Measurements from ENCODE around the gene CEP295NL. TPM values are rescaled to one million over a fixed set of nuclear protein-coding genes. Genes with fewer than 3 reads are reported as not detected.

CEP295NL gene
- total and polyA plus RNA-seq, 3 experiments from 2014 or later, result not detected

DNA sequence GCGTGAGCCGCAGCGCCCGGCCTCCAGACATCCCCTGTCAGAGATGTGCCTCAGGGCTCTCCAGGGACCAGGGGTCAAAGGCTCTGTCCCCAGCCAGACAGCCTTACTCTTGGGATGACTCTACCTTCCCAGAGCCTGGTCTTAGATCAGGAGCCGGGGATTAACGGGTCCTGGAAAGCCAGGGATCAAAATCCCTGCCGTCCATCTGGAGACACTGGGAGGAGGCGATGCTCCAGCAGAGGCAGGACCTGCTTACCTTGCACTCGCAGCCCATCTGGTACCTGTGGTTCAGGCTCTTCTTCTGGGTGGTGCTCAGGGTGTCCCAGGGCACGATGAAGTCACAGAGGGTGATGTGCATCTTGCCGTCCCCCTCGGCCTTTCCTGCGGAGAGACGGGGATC lies 45.7 kb downstream of the CEP295NL start:
- Mint-ChIP-seq H3K4me3 (no peak overlapping the region), H3K36me3 (no peaks in the 10 kb centered on the region), H3K27me3 (peaks cover 0 to 11% of the 10 kb centered on the region in 2 donors), H3K9me3 (no peaks in the 10 kb centered on the region), H3K27ac (no peak overlapping the region), H3K4me1 (no peaks in the 10 kb centered on the region)
- no peak overlapping the region for H3K4me3 ChIP-seq (ENCODE audit: low read length)
- H3K9me3 ChIP-seq (ENCODE audit: low read length), result no peaks in the 10 kb centered on the region
- DNase-seq, result no peak
- no peaks in the 10 kb centered on the region for H3K27me3 ChIP-seq (ENCODE audit: insufficient read depth, low read length, poor library complexity, severe bottlenecking)
- H3K4me1 ChIP-seq (ENCODE audit: insufficient read depth, low read length), result no peaks in the 10 kb centered on the region
- H3K27ac ChIP-seq (ENCODE audit: low read depth, low read length), result no peak overlapping the region
- ChIA-PET POLR2A (no interaction called here), CTCF (no interaction called here)
- H3K36me3 ChIP-seq (ENCODE audit: insufficient read depth, low read length), result no peaks in the 10 kb centered on the region

DNA sequence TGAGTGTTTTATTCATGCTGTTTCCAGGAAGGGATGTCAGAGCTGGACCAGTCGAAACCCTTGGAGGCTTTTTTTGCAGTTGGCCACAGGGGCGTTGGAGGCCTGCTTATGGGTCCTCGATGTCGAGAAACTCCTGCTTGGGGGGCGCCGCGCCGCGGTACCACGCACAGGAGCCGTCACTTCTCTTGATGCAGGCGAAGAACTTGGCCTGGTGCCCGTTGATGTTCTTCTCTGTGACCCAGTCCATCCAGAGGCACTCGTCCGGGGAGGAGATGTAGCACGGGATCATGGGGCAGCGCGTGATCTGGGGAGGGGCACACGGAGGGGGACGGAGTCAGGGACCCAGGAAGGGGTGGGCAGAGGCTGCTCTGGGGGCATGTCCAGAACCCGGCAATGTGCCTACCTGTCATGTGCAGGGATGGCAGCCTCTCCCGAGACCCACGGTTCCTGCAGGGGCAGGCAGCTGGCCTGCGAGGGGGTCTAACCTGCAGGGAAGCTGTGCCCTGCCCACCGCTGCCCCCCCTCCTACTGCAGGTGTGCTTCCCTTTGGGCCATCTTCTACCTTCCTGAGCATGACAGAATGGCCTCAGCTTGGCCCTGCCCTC lies 47.3 kb downstream of the CEP295NL start:
- POLR2A ChIA-PET, result no interaction called here
- H3K36me3 ChIP-seq (ENCODE audit: insufficient read depth, low read length), result no peaks in the 10 kb centered on the region
- H3K4me3 ChIP-seq (ENCODE audit: low read length), result no peak overlapping the region
- H3K27ac ChIP-seq (ENCODE audit: low read depth, low read length), result no peak overlapping the region
- no peak for DNase-seq
- Mint-ChIP-seq H3K27ac (peak overlapping the region in 1 of 8 donors; percentile 54), H3K4me3 (no peak overlapping the region), H3K27me3 (peaks cover 0 to 6% of the 10 kb centered on the region in 2 donors), H3K36me3 (no peaks in the 10 kb centered on the region), H3K9me3 (no peaks in the 10 kb centered on the region), H3K4me1 (no peaks in the 10 kb centered on the region)
- CTCF ChIA-PET, result no interaction called here
- no peaks in the 10 kb centered on the region for H3K27me3 ChIP-seq (ENCODE audit: insufficient read depth, low read length, poor library complexity, severe bottlenecking)
- no peaks in the 10 kb centered on the region for H3K4me1 ChIP-seq (ENCODE audit: insufficient read depth, low read length)
- H3K9me3 ChIP-seq (ENCODE audit: low read length), result no peaks in the 10 kb centered on the region

DNA sequence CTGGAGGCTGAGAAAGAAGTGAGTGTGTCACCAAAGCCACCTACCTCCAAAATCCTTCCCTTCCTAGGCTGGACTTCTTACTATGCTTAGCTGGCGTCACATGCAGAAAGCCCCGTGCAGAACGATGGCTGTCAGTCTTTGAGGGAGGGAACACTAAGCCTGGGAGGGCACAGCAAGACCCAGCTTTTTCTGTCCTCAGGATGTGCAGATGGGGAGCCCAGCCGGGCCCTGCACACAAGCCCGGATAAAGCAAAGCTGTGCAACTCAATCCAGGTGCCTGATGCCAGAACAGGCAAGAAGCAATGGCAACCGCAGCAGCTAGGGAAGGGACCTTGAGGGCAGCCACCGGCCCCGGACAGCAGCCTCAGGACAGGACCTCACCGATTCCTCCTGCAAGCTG lies 48.5 kb downstream of the CEP295NL start:
- POLR2A ChIA-PET, result interaction anchor here (0.6 kb wide), 1 partner anchor 726 kb away, joined by 4 read pairs; the partner anchor contains the start of gene TMC6
- Mint-ChIP-seq H3K4me1 (no peaks in the 10 kb centered on the region), H3K9me3 (no peaks in the 10 kb centered on the region), H3K36me3 (no peaks in the 10 kb centered on the region), H3K27ac (no peak overlapping the region), H3K27me3 (peaks cover 0 to 7% of the 10 kb centered on the region in 2 donors), H3K4me3 (no peak overlapping the region)
- Histone ChIP-seq H3K4me1 (ENCODE audit: insufficient read depth, low read length) (no peaks in the 10 kb centered on the region), H3K27me3 (ENCODE audit: insufficient read depth, low read length, poor library complexity, severe bottlenecking) (no peaks in the 10 kb centered on the region), H3K4me3 (ENCODE audit: low read length) (no peak overlapping the region), H3K27ac (ENCODE audit: low read depth, low read length) (no peak overlapping the region), H3K36me3 (ENCODE audit: insufficient read depth, low read length) (no peaks in the 10 kb centered on the region), H3K9me3 (ENCODE audit: low read length) (no peaks in the 10 kb centered on the region)
- CTCF ChIA-PET, result interaction anchor here (0.8 to 1.5 kb wide), 2 partner anchors 11 to 117 kb away, joined by 3 to 4 read pairs; no protein-coding TSS in a partner anchor
- no peak for DNase-seq

DNA sequence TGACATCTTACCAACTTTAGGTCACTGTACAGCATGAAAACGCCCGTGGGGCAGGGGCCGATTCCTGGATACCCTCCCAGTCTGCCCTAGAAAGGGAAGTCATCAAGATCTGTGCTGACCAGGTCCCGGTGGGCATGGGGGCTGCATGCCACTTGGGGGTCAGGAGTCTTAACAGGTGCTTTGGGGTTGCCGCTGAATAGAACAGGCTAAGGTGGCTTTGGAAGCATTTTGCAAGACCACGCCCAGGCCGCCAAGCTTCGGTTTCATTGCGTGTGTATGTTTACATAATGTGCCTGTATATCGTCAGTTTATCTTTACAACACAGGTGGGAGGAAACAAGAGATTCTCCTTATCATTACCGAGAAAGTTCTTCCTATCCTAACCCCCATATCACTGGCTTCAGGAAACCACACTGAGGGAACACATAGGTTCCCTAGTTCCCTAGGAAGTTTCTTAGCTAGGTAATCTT lies 49.0 kb downstream of the CEP295NL start:
- no peak overlapping the region for H3K4me3 Mint-ChIP-seq
- H3K27me3 ChIP-seq (ENCODE audit: insufficient read depth, low read length, poor library complexity, severe bottlenecking), result no peaks in the 10 kb centered on the region
- POLR2A ChIA-PET, result interaction anchor here (0.6 kb wide), 1 partner anchor 725 kb away, joined by 4 read pairs; the partner anchor contains the start of gene TMC6
- CTCF ChIA-PET, result interaction anchor here (0.8 to 2.0 kb wide), 3 partner anchors 11 to 118 kb away, joined by 3 to 6 read pairs (median 4); no protein-coding TSS in a partner anchor
- H3K9me3 ChIP-seq (ENCODE audit: low read length), result no peaks in the 10 kb centered on the region
- no peaks in the 10 kb centered on the region for H3K4me1 ChIP-seq (ENCODE audit: insufficient read depth, low read length)
- H3K27ac ChIP-seq (ENCODE audit: low read depth, low read length), result no peak overlapping the region
- DNase-seq, result no peak
- H3K4me3 ChIP-seq (ENCODE audit: low read length), result no peak overlapping the region
- H3K9me3 Mint-ChIP-seq, result no peaks in the 10 kb centered on the region
- H3K27me3 Mint-ChIP-seq, result peaks cover 0 to 7% of the 10 kb centered on the region in 2 donors
- no peaks in the 10 kb centered on the region for H3K4me1 Mint-ChIP-seq
- H3K36me3 Mint-ChIP-seq, result no peaks in the 10 kb centered on the region
- H3K27ac Mint-ChIP-seq, result peak overlapping the region in 1 of 8 donors; percentile 79
- H3K36me3 ChIP-seq (ENCODE audit: insufficient read depth, low read length), result no peaks in the 10 kb centered on the region

DNA sequence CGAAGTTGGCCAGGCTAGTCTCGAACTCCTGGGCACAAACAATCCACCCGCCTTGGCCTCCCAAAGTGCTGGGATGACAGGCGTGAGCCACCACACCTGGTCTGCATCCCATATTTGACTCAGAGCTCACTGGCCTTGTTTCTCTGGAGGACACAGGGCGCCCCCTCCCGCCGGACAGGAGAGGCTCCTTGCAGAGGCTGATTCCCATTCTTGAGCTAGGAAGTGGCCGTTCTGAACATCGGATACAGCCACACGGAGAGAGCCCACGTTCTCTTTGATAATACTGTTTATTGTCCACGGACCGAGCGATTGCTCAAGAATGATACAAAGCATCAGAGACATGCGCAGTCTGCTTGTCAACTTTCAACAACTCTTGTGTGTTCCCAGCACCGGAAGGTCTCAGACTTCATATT lies 50.3 kb downstream of the CEP295NL start:
- H3K36me3 Mint-ChIP-seq, result no peaks in the 10 kb centered on the region
- ChIA-PET POLR2A (no interaction called here), CTCF (interaction anchor here (1.4 to 2.0 kb wide), 2 partner anchors 10 to 13 kb away, joined by 4 to 6 read pairs; no protein-coding TSS in a partner anchor)
- no peaks in the 10 kb centered on the region for H3K4me1 ChIP-seq (ENCODE audit: insufficient read depth, low read length)
- H3K9me3 ChIP-seq (ENCODE audit: low read length), result no peaks in the 10 kb centered on the region
- H3K27ac Mint-ChIP-seq, result no peak overlapping the region
- no peak overlapping the region for H3K4me3 ChIP-seq (ENCODE audit: low read length)
- DNase-seq, result no peak
- H3K36me3 ChIP-seq (ENCODE audit: insufficient read depth, low read length), result no peaks in the 10 kb centered on the region
- no peak overlapping the region for H3K27ac ChIP-seq (ENCODE audit: low read depth, low read length)
- no peak overlapping the region for H3K4me3 Mint-ChIP-seq
- H3K9me3 Mint-ChIP-seq, result no peaks in the 10 kb centered on the region
- H3K27me3 ChIP-seq (ENCODE audit: insufficient read depth, low read length, poor library complexity, severe bottlenecking), result no peaks in the 10 kb centered on the region
- no peaks in the 10 kb centered on the region for H3K4me1 Mint-ChIP-seq
- H3K27me3 Mint-ChIP-seq, result peaks cover 0 to 7% of the 10 kb centered on the region in 2 donors

DNA sequence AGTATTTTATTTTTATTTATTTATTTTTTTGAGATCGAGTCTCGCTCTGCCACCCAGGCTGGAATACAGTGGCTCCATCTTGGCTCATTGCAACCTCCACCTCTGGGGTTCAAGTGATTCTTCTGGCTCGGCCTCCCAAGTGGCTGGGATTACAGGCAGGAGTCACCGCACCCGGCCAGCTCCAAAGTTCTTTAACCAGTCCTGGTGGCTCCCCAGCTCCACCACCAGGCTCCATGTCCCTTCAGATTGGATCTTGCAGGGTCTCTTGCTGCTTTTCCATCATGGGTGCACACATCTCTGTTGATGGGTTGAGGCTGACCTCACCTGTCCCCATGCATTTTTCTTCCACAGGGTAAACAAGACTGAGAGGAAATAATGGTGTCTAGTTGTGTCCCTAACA lies 54.0 kb downstream of the CEP295NL start:
- no peaks in the 10 kb centered on the region for H3K9me3 ChIP-seq (ENCODE audit: low read length)
- Mint-ChIP-seq H3K27me3 (peaks cover 0 to 2% of the 10 kb centered on the region in 2 donors), H3K36me3 (no peaks in the 10 kb centered on the region), H3K4me1 (peaks cover 0 to 5% (median 2%) of the 10 kb centered on the region in 3 donors), H3K4me3 (no peak overlapping the region), H3K27ac (no peak overlapping the region), H3K9me3 (no peaks in the 10 kb centered on the region)
- CTCF ChIA-PET, result no interaction called here
- no peaks in the 10 kb centered on the region for H3K36me3 ChIP-seq (ENCODE audit: insufficient read depth, low read length)
- H3K27me3 ChIP-seq (ENCODE audit: insufficient read depth, low read length, poor library complexity, severe bottlenecking), result no peaks in the 10 kb centered on the region
- no peaks in the 10 kb centered on the region for H3K4me1 ChIP-seq (ENCODE audit: insufficient read depth, low read length)
- no peak overlapping the region for H3K4me3 ChIP-seq (ENCODE audit: low read length)
- DNase-seq, result no peak
- no peak overlapping the region for H3K27ac ChIP-seq (ENCODE audit: low read depth, low read length)
- POLR2A ChIA-PET, result no interaction called here

DNA sequence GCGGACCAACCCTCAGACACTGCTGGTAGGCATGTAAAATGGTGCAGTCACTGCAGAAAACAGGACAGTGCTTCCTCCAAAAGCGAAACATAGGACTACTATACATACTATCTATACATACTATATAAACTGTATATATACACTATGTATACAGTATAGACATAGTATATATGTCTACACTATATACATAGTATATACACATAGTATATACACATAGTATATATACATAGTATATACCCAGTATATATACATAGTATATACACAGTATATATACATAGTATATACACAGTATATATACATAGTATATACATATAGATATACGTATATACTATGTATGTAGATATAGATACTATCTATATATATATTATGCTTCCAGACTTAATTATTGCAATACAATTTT lies 55.9 kb downstream of the CEP295NL start:
- Histone ChIP-seq H3K9me3 (ENCODE audit: low read length) (no peaks in the 10 kb centered on the region), H3K36me3 (ENCODE audit: insufficient read depth, low read length) (no peaks in the 10 kb centered on the region), H3K4me3 (ENCODE audit: low read length) (no peak overlapping the region), H3K4me1 (ENCODE audit: insufficient read depth, low read length) (peaks cover 10% of the 10 kb centered on the region), H3K27ac (ENCODE audit: low read depth, low read length) (no peak overlapping the region), H3K27me3 (ENCODE audit: insufficient read depth, low read length, poor library complexity, severe bottlenecking) (no peaks in the 10 kb centered on the region)
- Mint-ChIP-seq H3K4me1 (peaks cover 5 to 17% (median 8%) of the 10 kb centered on the region in 3 donors), H3K36me3 (no peaks in the 10 kb centered on the region), H3K4me3 (no peak overlapping the region), H3K9me3 (no peaks in the 10 kb centered on the region), H3K27me3 (peaks cover 0 to 2% of the 10 kb centered on the region in 2 donors), H3K27ac (no peak overlapping the region)
- no peak for DNase-seq
- ChIA-PET POLR2A (no interaction called here), CTCF (no interaction called here)

DNA sequence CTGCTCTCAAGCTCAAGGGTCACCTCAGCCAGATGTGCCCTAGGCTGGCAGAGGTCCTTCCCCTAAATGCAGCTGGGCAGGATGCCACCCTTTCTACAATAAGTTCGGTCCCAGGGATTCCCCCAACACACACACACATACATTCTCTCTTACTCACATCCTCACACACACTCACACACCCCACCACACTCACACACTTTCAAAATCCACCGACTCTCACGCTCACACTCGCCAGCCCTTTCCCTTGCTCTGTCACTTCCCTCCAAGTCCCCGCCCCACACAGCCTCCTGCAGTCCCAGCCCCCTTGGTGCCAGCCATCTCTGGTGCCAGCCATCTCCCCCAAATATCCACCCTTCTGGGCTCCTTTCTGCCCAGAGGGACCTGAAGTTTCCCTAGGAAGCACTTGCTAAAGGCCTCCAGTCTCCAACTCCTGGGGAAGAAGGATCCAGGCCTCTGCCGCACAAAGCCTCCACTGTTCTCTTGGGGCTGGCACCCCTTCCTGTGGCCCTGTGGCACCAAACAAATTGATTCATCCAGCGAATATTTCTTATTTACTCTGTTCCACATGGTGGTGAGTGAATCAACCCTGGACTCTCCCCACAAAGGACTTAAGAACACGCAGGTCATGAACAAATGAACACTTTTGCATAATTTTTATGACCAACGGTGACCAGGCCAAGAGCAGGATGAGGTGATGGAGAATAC lies 58.5 kb downstream of the CEP295NL start:
- Histone ChIP-seq H3K27me3 (ENCODE audit: insufficient read depth, low read length, poor library complexity, severe bottlenecking) (no peaks in the 10 kb centered on the region), H3K36me3 (ENCODE audit: insufficient read depth, low read length) (no peaks in the 10 kb centered on the region), H3K4me1 (ENCODE audit: insufficient read depth, low read length) (peaks cover 17% of the 10 kb centered on the region), H3K9me3 (ENCODE audit: low read length) (no peaks in the 10 kb centered on the region), H3K4me3 (ENCODE audit: low read length) (no peak overlapping the region), H3K27ac (ENCODE audit: low read depth, low read length) (no peak overlapping the region)
- H3K4me3 Mint-ChIP-seq, result peak overlapping the region in 1 of 7 donors; percentile 28
- H3K27ac Mint-ChIP-seq, result peak overlapping the region in 1 of 8 donors; percentile 40
- H3K4me1 Mint-ChIP-seq, result peaks cover 12 to 27% (median 17%) of the 10 kb centered on the region in 3 donors
- DNase-seq, result no peak
- POLR2A ChIA-PET, result no interaction called here
- CTCF ChIA-PET, result interaction anchor here (0.5 to 0.7 kb wide), 2 partner anchors 100 to 156 kb away, joined by 3 read pairs; no protein-coding TSS in a partner anchor
- H3K9me3 Mint-ChIP-seq, result no peaks in the 10 kb centered on the region
- H3K36me3 Mint-ChIP-seq, result peaks cover 0 to 10% (median under 1%) of the 10 kb centered on the region in 3 donors
- peaks cover 0 to 2% of the 10 kb centered on the region in 2 donors for H3K27me3 Mint-ChIP-seq

All from CD8-positive, alpha-beta memory T cell (primary cell).